HEK293 (cell line): ENCODE results near the gene GOLGA6L26.
"Not testable (repeated sequence)": the region's sequence is repeated elsewhere in the genome, so short reads cannot be mapped to it uniquely, and the experiment has no call there.

ENCODE experiments used
- CTCF ChIA-PET: fragments of 350-600 bp; formaldehyde crosslinking; extraction: SDS; loops from one replicate; lab custom pipeline; 2021; ENCODE audit warnings: antibody characterized with exemption; lab: Yijun Ruan, JAX
- POLR2A ChIA-PET: fragments of 300-600 bp; formaldehyde crosslinking; extraction: SDS; loops from one replicate; lab custom pipeline; 2020; ENCODE audit warnings: antibody characterized with exemption, inconsistent platforms; lab: Yijun Ruan, JAX
- H3K27ac ChIP-seq: fragments of 200-500 bp; sonication (Bioruptor generic); 2 replicates; pipeline ENCODE4 v1.5.1; 2014; ENCODE audit warnings: low read depth, low read length, control low read depth, inconsistent platforms; ENCODE audit errors: extremely low read depth
- H3K36me3 ChIP-seq, 2 experiments: fragments of 200-500 bp in 1 of 2; sonication (Bioruptor generic) in 1 of 2; 1 replicate in 1 of 2; 2 replicates in 1 of 2; pipeline ENCODE4 v1.5.1; 2014 to 2017; ENCODE audit warnings: inconsistent platforms in 2 of 2, low read length in 2 of 2; ENCODE audit not compliant: control insufficient read depth in 2 of 2, insufficient read depth in 1 of 2
- H3K4me1 ChIP-seq: fragments of 200-500 bp; sonication (Bioruptor generic); 2 replicates; pipeline ENCODE4 v1.5.1; 2014; ENCODE audit warnings: mild to moderate bottlenecking, low read length, inconsistent platforms; ENCODE audit not compliant: control insufficient read depth, insufficient read depth
- H3K4me3 ChIP-seq: 2 replicates; pipeline ENCODE4 v1.5.1; 2011; ENCODE audit warnings: low read depth, mild to moderate bottlenecking, control low read depth, low read length, moderate library complexity
- H3K9me3 ChIP-seq: fragments of 200-500 bp; sonication (Bioruptor generic); 2 replicates; pipeline ENCODE4 v1.5.1; 2014; ENCODE audit warnings: low read depth, low read length, inconsistent platforms; ENCODE audit not compliant: control insufficient read depth, insufficient read depth
- AEBP2 ChIP-seq: fragments of 450-650 bp; formaldehyde crosslinking; IDR thresholded peaks from 2 replicates; pipeline ENCODE4 v1.5.1; 2016; ENCODE audit warnings: missing biosample characterization, missing genetic modification characterization, borderline replicate concordance
- CTCF ChIP-seq: fragments of 450-650 bp; formaldehyde crosslinking; IDR thresholded peaks from 2 replicates; pipeline ENCODE4 v1.5.1; 2016; ENCODE audit warnings: missing biosample characterization, missing genetic modification characterization
- WT1 ChIP-seq: fragments of 450-650 bp; formaldehyde crosslinking; IDR thresholded peaks from 2 replicates; pipeline ENCODE4 v1.5.1; 2016; ENCODE audit warnings: missing biosample characterization, missing genetic modification characterization
- ZFP41 ChIP-seq: fragments of 450-650 bp; formaldehyde crosslinking; IDR thresholded peaks from 2 replicates; pipeline ENCODE4 v1.5.1; 2016; ENCODE audit warnings: missing biosample characterization, missing genetic modification characterization, borderline replicate concordance
- ZNF140 ChIP-seq: fragments of 450-650 bp; formaldehyde crosslinking; IDR thresholded peaks from 2 replicates; pipeline ENCODE4 v1.5.1; 2016; ENCODE audit warnings: missing biosample characterization, missing genetic modification characterization
- ZNF302 ChIP-seq: fragments of 450-650 bp; formaldehyde crosslinking; IDR thresholded peaks from 2 replicates; pipeline ENCODE4 v1.5.1; 2016; ENCODE audit warnings: missing biosample characterization, missing genetic modification characterization, low read depth
- ZNF366 ChIP-seq: fragments of 450-650 bp; formaldehyde crosslinking; conservative IDR thresholded peaks from 2 replicates; pipeline ENCODE4 v1.5.1; 2016; ENCODE audit warnings: missing biosample characterization, missing genetic modification characterization
- ZNF677 ChIP-seq: fragments of 450-650 bp; IDR thresholded peaks from 2 replicates; pipeline ENCODE4 v1.5.0; 2018; ENCODE audit warnings: missing biosample characterization, mild to moderate bottlenecking, missing genetic modification characterization, moderate library complexity

The GOLGA6L26 gene

GRCh38 chr15:23370578-23370977 is 36.6 kb upstream of the GOLGA6L26 start (continued):
- TF ChIP-seq ZNF366 (tag by site-specific recombination), result no peak
- no peak for TF ChIP-seq AEBP2
- TF ChIP-seq WT1 (tag by site-specific recombination), result no peak
- no peak for TF ChIP-seq ZNF302 (tag by site-specific recombination)
- no peak for TF ChIP-seq ZNF140
- no peak for TF ChIP-seq ZFP41
- no peak for TF ChIP-seq ZNF677 (tag by site-specific recombination)
- TF ChIP-seq, all 188 proteins: peak for 0

GRCh38 chr15:23364261-23364660 is 30.3 kb upstream of the GOLGA6L26 start:
- CTCF ChIA-PET, result not testable (repeated sequence)

GRCh38 chr15:23362622-23363021 is 28.6 kb upstream of the GOLGA6L26 start:
- H3K36me3 ChIP-seq, H3K9me3 ChIP-seq, H3K4me3 ChIP-seq, CTCF ChIA-PET, POLR2A ChIA-PET, H3K4me1 ChIP-seq, H3K27ac ChIP-seq: not testable (repeated sequence)

More at GRCh38 chr15:23364261-23364660, 30.3 kb upstream of the GOLGA6L26 start:
- H3K4me3 ChIP-seq, H3K4me1 ChIP-seq, H3K27ac ChIP-seq, POLR2A ChIA-PET, H3K9me3 ChIP-seq, H3K36me3 ChIP-seq: not testable (repeated sequence)
- 0 out of 2 replicates have a peak, but pooled peaks have one; percentile 19 for TF ChIP-seq CTCF (tag by site-specific recombination)

GRCh38 chr15:23354448-23354847 is 20.5 kb upstream of the GOLGA6L26 start, which contains the start of gene GOLGA8S:
TSS of gene GOLGA8S (plus strand) at chr15:23354748. CDS start at chr15:23354810, 62 bp downstream.
- POLR2A ChIA-PET, H3K36me3 ChIP-seq, H3K27ac ChIP-seq, H3K4me1 ChIP-seq, H3K9me3 ChIP-seq, CTCF ChIA-PET, H3K4me3 ChIP-seq: not testable (repeated sequence)

- H3K36me3 ChIP-seq, H3K4me1 ChIP-seq, H3K9me3 ChIP-seq, H3K4me3 ChIP-seq, CTCF ChIA-PET, H3K27ac ChIP-seq, POLR2A ChIA-PET: not testable (repeated sequence)
Measured at GRCh38 chr15:23311233-23311632, 22.8 kb downstream of the GOLGA6L26 start.

- H3K4me1 ChIP-seq, H3K9me3 ChIP-seq, H3K36me3 ChIP-seq, H3K4me3 ChIP-seq, POLR2A ChIA-PET, H3K27ac ChIP-seq, CTCF ChIA-PET: not testable (repeated sequence)
Measured at GRCh38 chr15:23305921-23306320, 28.1 kb downstream of the GOLGA6L26 start.

- H3K4me1 ChIP-seq, CTCF ChIA-PET, H3K9me3 ChIP-seq, H3K4me3 ChIP-seq, H3K27ac ChIP-seq, H3K36me3 ChIP-seq, POLR2A ChIA-PET: not testable (repeated sequence)
Measured at GRCh38 chr15:23304805-23305204, 29.2 kb downstream of the GOLGA6L26 start.

- H3K4me1 ChIP-seq, POLR2A ChIA-PET, H3K9me3 ChIP-seq, H3K36me3 ChIP-seq, H3K27ac ChIP-seq, H3K4me3 ChIP-seq, CTCF ChIA-PET: not testable (repeated sequence)
Measured at GRCh38 chr15:23304267-23304666, 29.7 kb downstream of the GOLGA6L26 start.

GRCh38 chr15:23303654-23304053 is 30.3 kb downstream of the GOLGA6L26 start:
- H3K4me1 ChIP-seq, H3K9me3 ChIP-seq, H3K36me3 ChIP-seq, H3K27ac ChIP-seq, CTCF ChIA-PET, H3K4me3 ChIP-seq, POLR2A ChIA-PET: not testable (repeated sequence)
